Left lung (tissue), 10 donors: ENCODE data around the gene MS4A8. TPM values are rescaled to one million over a fixed set of nuclear protein-coding genes. Genes with fewer than 3 reads are reported as not detected.
A peak's percentile ranks its signal among the peaks of the same experiment; 100 is the strongest.
"Not testable (repeated sequence)": the region's sequence is repeated elsewhere in the genome, so short reads cannot be mapped to it uniquely, and the experiment has no call there.

Experiments used
- ATAC-seq: fragments of 200-7000 bp; cut with Tn5 transposase; one replicate; pipeline ENCODE4 v1.9.1; 2020; ENCODE audit warnings: moderate library complexity
- DNase-seq, 4 donors: peaks; one replicate each; pipeline ENCODE4 v3.0.0-alpha.2; 2013 to 2020
- H3K27ac ChIP-seq, 2 donors: fragments of 200-600 bp; sonication (generic) in 1 of 2; one replicate each; pipeline versions ENCODE4 v1.5.0 to v1.8.0; 2020 to 2021
- H3K27me3 ChIP-seq, 2 donors: fragments of 200-600 bp; sonication (generic) in 1 of 2; one replicate each; pipeline versions ENCODE4 v1.5.0 to v1.8.0; 2020 to 2021
- H3K36me3 ChIP-seq, 2 donors: fragments of 200-600 bp; sonication (generic) in 1 of 2; one replicate each; pipeline versions ENCODE4 v1.5.0 to v1.8.0; 2020 to 2021
- H3K4me1 ChIP-seq, 2 donors: fragments of 200-600 bp; one replicate each; pipeline ENCODE4 v1.8.0; 2021
- H3K4me3 ChIP-seq, 2 donors: fragments of 200-600 bp; sonication (generic) in 1 of 2; one replicate each; pipeline versions ENCODE4 v1.5.0 to v1.8.0; 2020 to 2021; ENCODE audit warnings: mild to moderate bottlenecking in 1 of 2
- H3K9me3 ChIP-seq, 2 donors: fragments of 200-600 bp; sonication (generic) in 1 of 2; one replicate each; pipeline versions ENCODE4 v1.5.0 to v1.8.0; 2020 to 2021
- CTCF ChIP-seq, 2 donors: fragments of 200-600 bp; sonication (generic) in 1 of 2; IDR thresholded peaks; one replicate each; pipeline versions ENCODE4 v1.5.0 to v1.8.0; 2021; ENCODE audit warnings: antibody characterized with exemption in 2 of 2
- intact Hi-C, 2 donors: fragments of 100-400 bp; cut with DNase I; formaldehyde crosslinking; loops; one replicate each; pipeline versions ENCODE4 v1.11.2 to v1.14.2; 2022
- polyA plus RNA-seq, 6 donors: library from polyadenylated mRNA; unstranded; fragments of 120-200 nt; gene quantifications; one replicate each; pipeline ENCODE4 v1.2.1, GENCODE V29; 2013; ENCODE audit not compliant: insufficient read length in 6 of 6
- total RNA-seq, 2 donors: library from RNA; stranded (reverse); fragmentation: NEBNext Ultra II Directional; extraction: Animal tissue kit (Norgen Biotek cat#: 25700); gene quantifications; one replicate each; pipeline ENCODE4 v1.2.1, GENCODE V29; 2021
- donor health status: DM: no; HTN: yes; CAD: no.
- donor health status: DM: no; HTN: no; CAD: no.

Gene MS4A8
- total and polyA plus RNA-seq, 8 donors: 4.9 to 18.1 (median 14.2) TPM; not detected in 1

GRCh38 chr11:60754887-60755286 lies 55.5 kb downstream of the MS4A8 start:
- TF ChIP-seq CTCF (IDR thresholded peaks at IDR 0.05): no peak
- Histone ChIP-seq H3K9me3 (no peaks in the 10 kb centered on the region), H3K4me3 (no peak overlapping the region), H3K27me3 (peaks cover 0 to 26% of the 10 kb centered on the region in 2 donors), H3K27ac (no peak overlapping the region), H3K36me3 (no peaks in the 10 kb centered on the region), H3K4me1 (no peaks in the 10 kb centered on the region)
- DNase-seq: no peak
- ATAC-seq: no peak
- intact Hi-C loops: no loop called here

- peak; percentile 87 for ATAC-seq
Observed at GRCh38 chr11:60756307-60757032, 57.1 kb downstream of the MS4A8 start, which contains the start of gene MS4A15. TSS of gene MS4A15 (plus strand) at chr11:60756867. CDS start at chr11:60763734, 6,867 bp downstream.

GRCh38 chr11:60757231-60757800 lies 57.9 kb downstream of the MS4A8 start:
- Histone ChIP-seq H3K27ac (peak overlapping the region in 1 of 2 donors; percentile 23), H3K4me1 (peaks cover 0 to 2% of the 10 kb centered on the region in 2 donors), H3K36me3 (no peaks in the 10 kb centered on the region), H3K27me3 (peaks cover 0 to 27% of the 10 kb centered on the region in 2 donors), H3K4me3 (peak overlapping the region in 1 of 2 donors; percentile 9), H3K9me3 (no peaks in the 10 kb centered on the region)
- ATAC-seq: no peak
- no peak for TF ChIP-seq CTCF (IDR thresholded peaks at IDR 0.05)
- intact Hi-C loops: no loop called here
- DNase-seq: no peak

More at GRCh38 chr11:60756307-60757032, 57.1 kb downstream of the MS4A8 start, which contains the start of gene MS4A15:
- intact Hi-C loops: no loop called here
- Histone ChIP-seq H3K27me3 (peaks cover 0 to 27% of the 10 kb centered on the region in 2 donors), H3K4me1 (no peaks in the 10 kb centered on the region), H3K36me3 (no peaks in the 10 kb centered on the region), H3K4me3 (peak within 1 kb of the TSS in 1 of 2 donors; percentile 9), H3K9me3 (no peaks in the 10 kb centered on the region), H3K27ac (peak within 1 kb of the TSS in 1 of 2 donors; percentile 30)
- peak in 1 of 4 donors; percentile 11 for DNase-seq
- TF ChIP-seq CTCF (IDR thresholded peaks at IDR 0.05): peak in 1 of 2 donors; percentile 13

GRCh38 chr11:60758671-60759070 lies 59.3 kb downstream of the MS4A8 start:
- intact Hi-C loops, DNase-seq, ATAC-seq: not testable (repeated sequence)

GRCh38 chr11:60759438-60760225 lies 60.2 kb downstream of the MS4A8 start:
- H3K27ac ChIP-seq, H3K4me3 ChIP-seq, intact Hi-C loops: not testable (repeated sequence)

More at GRCh38 chr11:60758671-60759070, 59.3 kb downstream of the MS4A8 start:
- peaks cover 0 to 22% of the 10 kb centered on the region in 2 donors for H3K27me3 ChIP-seq
- not testable (repeated sequence) for H3K4me3 ChIP-seq, H3K9me3 ChIP-seq, H3K4me1 ChIP-seq, H3K36me3 ChIP-seq, H3K27ac ChIP-seq

More at GRCh38 chr11:60759438-60760225, 60.2 kb downstream of the MS4A8 start:
- not testable (repeated sequence) for H3K36me3 ChIP-seq, H3K4me1 ChIP-seq, DNase-seq, H3K9me3 ChIP-seq, ATAC-seq
- peaks cover 0 to 24% of the 10 kb centered on the region in 2 donors for H3K27me3 ChIP-seq
